ENCODE results near the gene TBC1D10A. TPM values are rescaled to one million over a fixed set of nuclear protein-coding genes. Genes with fewer than 3 reads are reported as not detected.

The TBC1D10A gene
- total RNA-seq (2022; extraction: Qiagen RNA extraction; ENCODE audit: low read depth): 9.1 to 11.7 TPM (median 10.1 TPM) in 5 replicates

GRCh38 chr22:30326706-30327362, at the start of gene TBC1D10A:
Gene TBC1D10A (minus strand): TSS chr22:30326941. CDS start chr22:30326881, 60 bp downstream.

GRCh38 chr22:30356449-30357235, 29.9 kb upstream of the TBC1D10A start, which contains the start of the genes CCDC157 and SF3A1:
Gene CCDC157 (plus strand): TSS chr22:30357007. CDS start chr22:30366001, 8,994 bp downstream.
Gene SF3A1 (minus strand): TSS chr22:30356894. CDS start chr22:30356792, 102 bp downstream.

GRCh38 chr22:30289141-30289979, 37.4 kb downstream of the TBC1D10A start, which contains the start of gene CASTOR1:
Gene CASTOR1 (minus strand): TSS chr22:30289505. CDS start chr22:30289497, 8 bp downstream.

GRCh38 chr22:30266445-30267381, 60.0 kb downstream of the TBC1D10A start, which contains the start of gene OSM:
Gene OSM (minus strand): TSS chr22:30266851. CDS start chr22:30266799, 52 bp downstream.

GRCh38 chr22:30245985-30246813, 80.5 kb downstream of the TBC1D10A start, which contains the start of gene LIF:
Gene LIF (minus strand): TSS chr22:30246759. CDS start chr22:30246695, 64 bp downstream.

Other genes with a start within 250 kb of the TBC1D10A start
- gene HORMAD2, start 246.5 kb downstream of the TBC1D10A start, total RNA-seq (2022; extraction: Qiagen RNA extraction; ENCODE audit: low read depth): not detected in 5 replicates
- gene LIF, start 80.2 kb downstream of the TBC1D10A start, total RNA-seq (2022; extraction: Qiagen RNA extraction; ENCODE audit: low read depth): 22.4 to 37.6 TPM (median 34.3 TPM) in 5 replicates
- not detected in 5 replicates for gene OSM, start 60.1 kb downstream of the TBC1D10A start, total RNA-seq (2022; extraction: Qiagen RNA extraction; ENCODE audit: low read depth)
- 3.3 to 6.3 TPM (median 4.7 TPM) in 5 replicates for gene CASTOR1, start 37.4 kb downstream of the TBC1D10A start, total RNA-seq (2022; extraction: Qiagen RNA extraction; ENCODE audit: low read depth)
- gene SF3A1, start 30.0 kb upstream of the TBC1D10A start, total RNA-seq (2022; extraction: Qiagen RNA extraction; ENCODE audit: low read depth): 39.6 to 76.2 TPM (median 67.4 TPM) in 5 replicates
- 1.8 to 3.4 TPM (median 3.0 TPM) in 5 replicates for gene CCDC157, start 30.1 kb upstream of the TBC1D10A start, total RNA-seq (2022; extraction: Qiagen RNA extraction; ENCODE audit: low read depth)
- 14.2 to 19.6 TPM (median 16.8 TPM) in 5 replicates for gene RNF215, start 60.5 kb upstream of the TBC1D10A start, total RNA-seq (2022; extraction: Qiagen RNA extraction; ENCODE audit: low read depth)
- gene SEC14L2, start 70.1 kb upstream of the TBC1D10A start, total RNA-seq (2022; extraction: Qiagen RNA extraction; ENCODE audit: low read depth): 28.0 to 35.4 TPM (median 30.1 TPM) in 5 replicates
- 60.7 to 71.9 TPM (median 70.0 TPM) in 5 replicates for gene MTFP1, start 98.8 kb upstream of the TBC1D10A start, total RNA-seq (2022; extraction: Qiagen RNA extraction; ENCODE audit: low read depth)
- gene SEC14L3, start 145.1 kb upstream of the TBC1D10A start, total RNA-seq (2022; extraction: Qiagen RNA extraction; ENCODE audit: low read depth): not detected in 5 replicates
- gene SEC14L4, start 178.8 kb upstream of the TBC1D10A start, total RNA-seq (2022; extraction: Qiagen RNA extraction; ENCODE audit: low read depth): 3.7 to 6.0 TPM (median 5.3 TPM) in 5 replicates
- not detected in 5 replicates for gene SEC14L6, start 219.8 kb upstream of the TBC1D10A start, total RNA-seq (2022; extraction: Qiagen RNA extraction; ENCODE audit: low read depth)
- 5.2 to 8.6 TPM (median 8.0 TPM) in 5 replicates for gene GAL3ST1, start 247.7 kb upstream of the TBC1D10A start, total RNA-seq (2022; extraction: Qiagen RNA extraction; ENCODE audit: low read depth)

Data from A549 treated with RU486 at 1 μM for 4 hours (cell line).